ENCODE data around the gene CPLX4.

- TF ChIP-seq EZH2 (IDR thresholded peaks at IDR 0.05; ENCODE audit: borderline replicate concordance, insufficient read depth, low read depth, low read length, poor library complexity, severe bottlenecking) (no peak), CTCF (IDR thresholded peaks at IDR 0.05) (no peak)
These were observed 14.5 kb upstream of the CPLX4 start for GRCh38 chr18:59332986-59333385.

Data from B cell (primary cell).